Stimulated activated CD8-positive, alpha-beta memory T cell treated with anti-CD3 and anti-CD28 coated beads, Interleukin-15, amount 100 ng/mL, for 1 hour (primary cell): ENCODE measurements around the gene ZNF213.

Experiments
- DNase-seq: peaks from one replicate; pipeline ENCODE4 v3.0.0-alpha.2; 2020; ENCODE audit warnings: low read depth

Gene ZNF213

GRCh38 chr16:3134338-3135125 lies at the start of gene ZNF213:
Gene ZNF213, plus strand, starts transcription at chr16:3135029. Its CDS starts 2,252 bp downstream, at chr16:3137281.
- peak; percentile 80 for DNase-seq

GRCh38 chr16:3085868-3086595 lies 48.8 kb upstream of the ZNF213 start:
- DNase-seq = no peak

GRCh38 chr16:3086596-3087242 lies 48.1 kb upstream of the ZNF213 start:
- DNase-seq = no peak

- no peak for DNase-seq
Measured at GRCh38 chr16:3087243-3088235, 47.3 kb upstream of the ZNF213 start.

- DNase-seq = no peak
Measured at GRCh38 chr16:3088450-3088849, 46.4 kb upstream of the ZNF213 start.

GRCh38 chr16:3088925-3089716 lies 45.7 kb upstream of the ZNF213 start:
- no peak for DNase-seq

- no peak for DNase-seq
Measured at GRCh38 chr16:3089717-3090592, 44.9 kb upstream of the ZNF213 start.

GRCh38 chr16:3091551-3091950 lies 43.3 kb upstream of the ZNF213 start:
- no peak for DNase-seq

GRCh38 chr16:3092501-3092941 lies 42.3 kb upstream of the ZNF213 start:
- no peak for DNase-seq

GRCh38 chr16:3094289-3095027 lies 40.4 kb upstream of the ZNF213 start:
- DNase-seq = no peak

- no peak for DNase-seq
Measured at GRCh38 chr16:3095869-3096268, 39.0 kb upstream of the ZNF213 start.

- DNase-seq = no peak
Measured at GRCh38 chr16:3096362-3096761, 38.5 kb upstream of the ZNF213 start.

GRCh38 chr16:3097266-3097665 lies 37.6 kb upstream of the ZNF213 start:
- DNase-seq = no peak

- no peak for DNase-seq
Measured at GRCh38 chr16:3098459-3099394, 36.1 kb upstream of the ZNF213 start, which contains the start of gene ZSCAN10. Gene ZSCAN10, minus strand, starts transcription at chr16:3099294. Its CDS starts 6,357 bp downstream, at chr16:3092937.

GRCh38 chr16:3099395-3099731 lies 35.5 kb upstream of the ZNF213 start:
- no peak for DNase-seq

- peak; percentile 75 for DNase-seq
Measured at GRCh38 chr16:3099732-3100499, 34.9 kb upstream of the ZNF213 start.
